ENCODE measurements around the gene KRT33B.

Gene KRT33B

DNA sequence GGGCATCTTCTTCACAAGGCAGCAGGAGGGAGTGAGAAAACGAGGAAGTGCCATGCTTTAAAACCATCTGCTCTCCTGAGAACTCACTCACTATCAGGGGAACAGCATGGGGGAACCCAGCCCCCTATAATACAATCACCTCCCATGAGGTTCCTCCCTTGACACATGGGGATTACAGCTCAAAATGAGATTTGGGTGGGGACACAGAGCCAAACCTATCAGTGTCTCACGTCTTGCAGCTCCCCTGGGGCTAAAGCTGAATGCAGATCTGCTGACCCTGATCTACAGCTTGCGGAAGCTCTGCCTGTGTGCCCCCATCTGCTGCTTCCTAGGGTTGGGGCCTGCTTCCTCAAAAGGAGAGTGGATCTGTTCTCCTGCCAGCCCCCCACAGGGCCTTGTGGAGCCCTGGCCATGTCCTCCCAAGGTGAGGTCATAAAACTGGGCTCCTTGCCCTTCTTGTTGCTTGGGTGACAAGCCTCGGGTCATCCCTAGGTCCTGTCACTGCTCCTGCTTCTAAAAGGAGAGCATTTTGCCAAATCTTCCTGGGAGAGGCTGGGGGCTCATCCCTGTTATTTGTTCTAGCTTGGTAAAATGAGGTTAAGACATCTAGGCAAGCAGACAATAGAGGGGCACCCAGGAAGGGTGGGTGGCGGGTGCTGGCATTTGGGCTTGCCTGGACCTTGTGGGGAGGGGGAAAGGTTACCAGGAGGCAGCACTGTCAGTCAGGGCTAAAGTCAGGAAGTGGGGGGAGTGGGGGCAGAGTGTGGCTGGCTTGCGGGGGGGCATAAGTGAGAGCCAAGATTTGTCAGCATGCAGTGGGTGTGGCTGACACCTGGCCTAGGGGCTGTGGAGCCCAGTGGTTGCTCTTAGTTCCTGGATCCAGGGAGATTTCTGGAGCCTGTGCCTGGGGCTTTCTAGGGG is 35.0 kb downstream of the KRT33B start:
- Histone ChIP-seq H3K9me3 (ENCODE audit: severe bottlenecking) (no peaks in the 10 kb centered on the region), H3K36me3 (no peaks in the 10 kb centered on the region), H3K4me3 (ENCODE audit: low read depth, low read length) (no peak overlapping the region), H3K27me3 (ENCODE audit: insufficient read depth, low read depth, severe bottlenecking) (peaks cover 88% of the 10 kb centered on the region), H3K27ac (no peak overlapping the region)
- DNase-seq: no peak
- TF ChIP-seq, protein P1, sequence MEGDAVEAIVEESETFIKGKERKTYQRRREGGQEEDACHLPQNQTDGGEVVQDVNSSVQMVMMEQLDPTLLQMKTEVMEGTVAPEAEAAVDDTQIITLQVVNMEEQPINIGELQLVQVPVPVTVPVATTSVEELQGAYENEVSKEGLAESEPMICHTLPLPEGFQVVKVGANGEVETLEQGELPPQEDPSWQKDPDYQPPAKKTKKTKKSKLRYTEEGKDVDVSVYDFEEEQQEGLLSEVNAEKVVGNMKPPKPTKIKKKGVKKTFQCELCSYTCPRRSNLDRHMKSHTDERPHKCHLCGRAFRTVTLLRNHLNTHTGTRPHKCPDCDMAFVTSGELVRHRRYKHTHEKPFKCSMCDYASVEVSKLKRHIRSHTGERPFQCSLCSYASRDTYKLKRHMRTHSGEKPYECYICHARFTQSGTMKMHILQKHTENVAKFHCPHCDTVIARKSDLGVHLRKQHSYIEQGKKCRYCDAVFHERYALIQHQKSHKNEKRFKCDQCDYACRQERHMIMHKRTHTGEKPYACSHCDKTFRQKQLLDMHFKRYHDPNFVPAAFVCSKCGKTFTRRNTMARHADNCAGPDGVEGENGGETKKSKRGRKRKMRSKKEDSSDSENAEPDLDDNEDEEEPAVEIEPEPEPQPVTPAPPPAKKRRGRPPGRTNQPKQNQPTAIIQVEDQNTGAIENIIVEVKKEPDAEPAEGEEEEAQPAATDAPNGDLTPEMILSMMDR (IDR thresholded peaks at IDR 0.05; ENCODE audit: low read depth, low read length): no peak

GRCh38 chr17:41333836-41334235 is 35.8 kb downstream of the KRT33B start:
- H3K27ac ChIP-seq: no peak overlapping the region
- DNase-seq: no peak
- H3K9me3 ChIP-seq (ENCODE audit: severe bottlenecking): no peaks in the 10 kb centered on the region
- H3K4me3 ChIP-seq (ENCODE audit: low read depth, low read length): no peak overlapping the region
- TF ChIP-seq, protein P1 (IDR thresholded peaks at IDR 0.05; ENCODE audit: low read depth, low read length): no peak
- H3K27me3 ChIP-seq (ENCODE audit: insufficient read depth, low read depth, severe bottlenecking): peaks cover 89% of the 10 kb centered on the region
- H3K36me3 ChIP-seq: no peaks in the 10 kb centered on the region

DNA sequence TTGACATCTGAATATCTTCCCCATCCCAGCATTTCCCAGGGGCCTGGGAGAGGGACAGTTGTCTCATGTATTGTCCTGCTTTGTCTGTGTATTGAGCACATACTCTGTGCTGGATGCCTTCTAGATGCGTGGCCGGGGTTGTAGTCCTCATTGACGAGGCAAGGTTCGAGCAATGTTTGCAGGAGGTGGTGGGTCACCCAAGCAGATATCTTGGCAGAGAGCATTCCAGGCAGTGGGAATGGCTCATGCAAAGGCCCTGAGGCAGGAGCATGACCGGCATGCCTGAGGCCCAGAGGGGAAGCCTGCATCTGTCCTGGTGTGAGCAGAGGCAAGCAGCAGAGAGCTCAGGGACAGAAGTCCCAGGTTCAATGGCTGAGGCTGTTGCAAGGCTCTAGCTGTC is 36.5 kb downstream of the KRT33B start:
- no peak for DNase-seq
- Histone ChIP-seq H3K9me3 (ENCODE audit: severe bottlenecking) (no peaks in the 10 kb centered on the region), H3K36me3 (no peaks in the 10 kb centered on the region), H3K27me3 (ENCODE audit: insufficient read depth, low read depth, severe bottlenecking) (peaks cover 94% of the 10 kb centered on the region), H3K27ac (no peak overlapping the region), H3K4me3 (ENCODE audit: low read depth, low read length) (no peak overlapping the region)
- TF ChIP-seq, protein P1 (IDR thresholded peaks at IDR 0.05; ENCODE audit: low read depth, low read length): no peak

GRCh38 chr17:41332239-41332638 is 37.4 kb downstream of the KRT33B start:
- no peaks in the 10 kb centered on the region for H3K9me3 ChIP-seq (ENCODE audit: severe bottlenecking)
- H3K4me3 ChIP-seq (ENCODE audit: low read depth, low read length): no peak overlapping the region
- peaks cover 95% of the 10 kb centered on the region for H3K27me3 ChIP-seq (ENCODE audit: insufficient read depth, low read depth, severe bottlenecking)
- DNase-seq: no peak
- no peak overlapping the region for H3K27ac ChIP-seq
- no peaks in the 10 kb centered on the region for H3K36me3 ChIP-seq
- TF ChIP-seq, protein P1 (IDR thresholded peaks at IDR 0.05; ENCODE audit: low read depth, low read length): no peak

GRCh38 chr17:41331606-41332005 is 38.0 kb downstream of the KRT33B start:
- DNase-seq: no peak
- no peaks in the 10 kb centered on the region for H3K9me3 ChIP-seq (ENCODE audit: severe bottlenecking)
- H3K4me3 ChIP-seq (ENCODE audit: low read depth, low read length): no peak overlapping the region
- peaks cover 95% of the 10 kb centered on the region for H3K27me3 ChIP-seq (ENCODE audit: insufficient read depth, low read depth, severe bottlenecking)
- no peak overlapping the region for H3K27ac ChIP-seq
- TF ChIP-seq, protein P1 (IDR thresholded peaks at IDR 0.05; ENCODE audit: low read depth, low read length): no peak
- no peaks in the 10 kb centered on the region for H3K36me3 ChIP-seq
